Ishikawa (cell line): ENCODE results near the gene FYB2.

Source experiments
- CEBPB ChIP-seq: IDR thresholded peaks from 2 replicates; pipeline ENCODE4 v1.6.1; 2012
- CREB1 ChIP-seq: IDR thresholded peaks from 2 replicates; pipeline ENCODE4 v1.6.1; 2012; ENCODE audit warnings: low read depth
- EGR1 ChIP-seq: IDR thresholded peaks from 2 replicates; pipeline ENCODE4 v1.6.1; 2012
- EP300 ChIP-seq: IDR thresholded peaks from 2 replicates; pipeline ENCODE4 v1.6.1; 2012; ENCODE audit warnings: borderline replicate concordance
- FOXM1 ChIP-seq: IDR thresholded peaks from 2 replicates; pipeline ENCODE4 v1.6.1; 2012; ENCODE audit warnings: low read depth, borderline replicate concordance
- NFIC ChIP-seq: IDR thresholded peaks from 2 replicates; pipeline ENCODE4 v1.6.1; 2012
- RAD21 ChIP-seq: IDR thresholded peaks from 2 replicates; pipeline ENCODE4 v1.6.1; 2012; ENCODE audit warnings: low read depth
- REST ChIP-seq: IDR thresholded peaks from 2 replicates; pipeline ENCODE4 v1.6.1; 2012; ENCODE audit warnings: low read depth, mild to moderate bottlenecking
- TAF1 ChIP-seq: IDR thresholded peaks from 2 replicates; pipeline ENCODE4 v1.6.1; 2012; ENCODE audit warnings: low read depth, mild to moderate bottlenecking
- TCF12 ChIP-seq: IDR thresholded peaks from 2 replicates; pipeline ENCODE4 v1.6.1; 2012; ENCODE audit warnings: low read depth
- TEAD4 ChIP-seq: IDR thresholded peaks from 2 replicates; pipeline ENCODE4 v1.6.1; 2012
- USF1 ChIP-seq: IDR thresholded peaks from 2 replicates; pipeline ENCODE4 v1.6.1; 2012
- YY1 ChIP-seq: IDR thresholded peaks from 2 replicates; pipeline ENCODE4 v1.6.1; 2012; ENCODE audit warnings: low read depth
- ZBTB7A ChIP-seq: IDR thresholded peaks from 2 replicates; pipeline ENCODE4 v1.6.1; 2012; ENCODE audit warnings: low read depth
- TF ChIP-seq, protein P1 (sequence below): IDR thresholded peaks from 2 replicates; pipeline ENCODE4 v1.6.1; 2012

The FYB2 gene

GRCh38 chr1:56834137-56834900, 15.1 kb upstream of the FYB2 start:
- TF ChIP-seq TAF1 (no peak), CEBPB (no peak), EGR1 (no peak)
- TF ChIP-seq, protein P1, sequence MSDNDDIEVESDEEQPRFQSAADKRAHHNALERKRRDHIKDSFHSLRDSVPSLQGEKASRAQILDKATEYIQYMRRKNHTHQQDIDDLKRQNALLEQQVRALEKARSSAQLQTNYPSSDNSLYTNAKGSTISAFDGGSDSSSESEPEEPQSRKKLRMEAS, result no peak

- TF ChIP-seq YY1 (no peak), CEBPB (no peak), ZBTB7A (no peak), FOXM1 (no peak), CREB1 (no peak), USF1 (no peak)
- TF ChIP-seq, protein P1, result no peak
These were observed 13.9 kb upstream of the FYB2 start for GRCh38 chr1:56833088-56833487.

DNA sequence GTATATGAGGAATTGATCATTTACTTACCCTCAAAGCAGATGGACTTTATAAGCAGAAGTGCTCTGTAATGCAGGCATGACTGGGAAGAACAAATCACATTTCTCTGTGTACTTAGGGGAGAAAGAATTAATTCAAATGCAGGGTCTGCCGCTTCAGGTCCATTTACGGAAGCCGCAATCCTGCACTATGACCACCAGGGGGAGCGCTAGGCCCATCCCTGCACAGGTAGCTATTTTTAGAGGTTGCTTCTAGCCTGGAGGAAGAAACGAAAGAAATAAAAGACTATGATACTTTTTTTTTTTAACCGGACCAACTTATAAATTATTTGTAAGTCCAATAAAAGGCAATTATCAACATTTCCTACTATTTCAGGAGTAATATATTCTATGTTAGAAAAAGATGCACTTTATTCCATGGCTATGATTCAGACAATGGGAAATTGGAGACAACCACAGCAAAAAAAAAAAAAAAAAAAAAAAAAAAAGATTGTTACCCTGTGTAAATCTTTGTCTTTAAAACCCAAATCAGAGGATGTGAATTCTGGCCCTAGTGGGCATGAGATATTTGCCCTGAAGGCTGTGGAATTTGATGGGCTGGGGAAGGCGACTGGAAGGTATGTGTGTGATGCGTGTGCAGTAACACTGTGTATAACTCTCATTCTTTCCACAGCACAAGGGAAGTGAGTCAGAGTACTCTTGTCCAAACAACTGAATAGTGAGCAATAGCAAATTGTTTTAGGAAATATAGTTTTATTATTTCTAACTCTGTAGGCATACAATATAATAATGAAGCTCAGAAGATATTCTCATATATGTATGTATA, 12.9 kb upstream of the FYB2 start:
- no peak for TF ChIP-seq EP300
- TF ChIP-seq RAD21, result peak; percentile 95

DNA sequence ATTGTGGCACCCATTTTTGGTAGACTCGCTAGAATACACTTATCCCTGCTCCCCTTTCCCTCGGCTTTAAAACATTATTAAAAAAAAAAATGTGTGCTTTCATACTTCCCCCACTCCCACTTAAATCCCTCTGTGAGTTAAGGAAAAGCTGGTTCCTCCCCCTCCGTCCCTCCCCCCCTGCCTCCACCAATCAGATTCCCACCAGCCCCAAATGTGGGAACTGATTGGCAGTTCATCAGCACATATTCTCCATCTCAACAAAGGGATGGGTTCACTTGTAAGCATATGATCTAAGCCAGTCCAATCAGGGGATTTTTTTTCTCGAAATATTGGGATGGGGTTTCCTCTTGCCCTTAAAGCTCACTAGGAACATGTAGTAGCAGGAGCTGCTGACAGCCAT, 10.8 kb upstream of the FYB2 start:
- no peak for TF ChIP-seq REST
- TF ChIP-seq TCF12, result no peak
- TF ChIP-seq RAD21, result no peak
- TF ChIP-seq, protein P1, result no peak
- TF ChIP-seq YY1, result no peak
- no peak for TF ChIP-seq TEAD4
- TF ChIP-seq TAF1, result no peak
- TF ChIP-seq USF1, result no peak
- TF ChIP-seq NFIC, result no peak
- TF ChIP-seq ZBTB7A, result no peak
- no peak for TF ChIP-seq CEBPB
- TF ChIP-seq EGR1, result no peak
- TF ChIP-seq FOXM1, result no peak
- TF ChIP-seq EP300, result no peak
- TF ChIP-seq CREB1, result no peak

GRCh38 chr1:56827711-56828110, 8.5 kb upstream of the FYB2 start:
- TF ChIP-seq TAF1 (no peak), TCF12 (no peak), REST (no peak), YY1 (no peak), RAD21 (no peak), EP300 (no peak), NFIC (no peak)

DNA sequence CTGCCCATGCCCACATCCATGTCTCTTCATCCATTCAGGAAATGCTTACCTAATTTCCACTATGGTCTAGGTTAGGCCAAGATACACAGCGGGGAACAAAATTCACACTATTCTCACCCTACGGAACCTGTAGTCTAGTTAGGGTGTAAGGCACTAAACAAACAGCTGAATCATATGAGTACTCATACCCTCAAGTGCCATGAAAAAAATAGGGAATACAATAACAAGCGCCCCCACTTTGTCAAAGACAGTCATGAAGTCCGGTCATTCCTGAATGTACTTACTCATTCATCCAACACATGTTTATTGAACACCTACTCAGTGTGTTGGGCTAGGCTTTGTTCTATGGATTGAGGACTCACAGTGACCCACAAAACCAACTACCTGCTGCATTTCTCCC, 6.2 kb upstream of the FYB2 start:
- TF ChIP-seq EP300 (no peak), CREB1 (no peak), REST (no peak), NFIC (no peak), FOXM1 (no peak), ZBTB7A (no peak), TCF12 (no peak), TAF1 (no peak), EGR1 (no peak)
- TF ChIP-seq, protein P1, result no peak
